Myometrial cell (primary cell): Measurements from ENCODE around the gene SUGT1. TPM values are rescaled to one million over a fixed set of nuclear protein-coding genes. Genes with fewer than 3 reads are reported as not detected.

Source experiments
- total RNA-seq: library from RNA; depleted of rRNA; stranded (reverse); fragments of >200 nt; gene quantifications from 2 replicates; pipeline ENCODE4 v1.2.3, GENCODE V29; 2015

Gene SUGT1
- total RNA-seq, result 44.7 and 51.4 TPM in 2 replicates

GRCh38 chr13:52652196-52652979 lies at the start of gene SUGT1:
SUGT1 (plus strand) TSS chr13:52652836; CDS start chr13:52652921, 85 bp downstream.

GRCh38 chr13:52642131-52642530 lies 10.5 kb upstream of the SUGT1 start, which contains the start of gene HNRNPA1L2:
HNRNPA1L2 (plus strand) TSS chr13:52642431; CDS start chr13:52642493, 62 bp downstream.

GRCh38 chr13:52739468-52740071 lies 86.9 kb downstream of the SUGT1 start, which contains the start of gene CNMD:
CNMD (minus strand) TSS chr13:52739820; CDS start chr13:52739701, 119 bp downstream.

Other genes starting within 250 kb of the SUGT1 start
- 4.6 and 7.8 TPM in 2 replicates for gene THSD1, start 246.7 kb upstream of the SUGT1 start, total RNA-seq
- 22.7 and 33.4 TPM in 2 replicates for gene VPS36, start 202.2 kb upstream of the SUGT1 start, total RNA-seq
- gene CKAP2, start 197.4 kb upstream of the SUGT1 start, total RNA-seq, result 28.0 and 38.1 TPM in 2 replicates
- 0.89 and 1.2 TPM in 2 replicates for gene HNRNPA1L2, start 10.4 kb upstream of the SUGT1 start, total RNA-seq
- not detected in 2 replicates for gene CNMD, start 87.0 kb downstream of the SUGT1 start, total RNA-seq
- not detected in 2 replicates for gene PCDH8, start 195.8 kb downstream of the SUGT1 start, total RNA-seq